ENCODE results near the gene NPAS2. TPM values are rescaled to one million over a fixed set of nuclear protein-coding genes. Genes with fewer than 3 reads are reported as not detected.

The NPAS2 gene
- total and polyA plus RNA-seq, 2 of the 8 experiments (the other 6 are each of a cell fraction or from before 2014, with no cell fraction given), result 1.8 to 1.9 TPM

DNA sequence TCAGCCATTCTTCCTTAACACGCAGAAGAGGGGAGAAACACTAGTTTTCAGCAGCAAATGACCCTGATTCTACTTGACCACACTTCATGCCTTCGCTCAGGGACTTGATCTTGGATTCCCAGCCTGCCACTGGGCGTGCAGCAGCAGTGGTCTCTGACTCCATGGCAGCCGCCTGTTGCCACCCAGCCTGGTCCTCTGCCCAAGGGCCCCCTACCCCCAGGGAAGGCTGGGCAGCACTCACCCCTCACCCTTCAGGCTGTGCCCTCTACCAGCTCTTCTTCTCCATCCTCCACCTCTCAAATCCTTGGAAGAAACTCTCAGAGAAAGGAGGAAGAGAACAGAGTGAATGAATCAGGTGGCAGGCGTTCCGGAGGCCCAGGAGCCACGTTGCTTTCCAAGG lies 150.1 kb downstream of the NPAS2 start:
- no peak overlapping the region for H3K23ac ChIP-seq (ENCODE audit: insufficient read length)
- no peak overlapping the region for H3K56ac ChIP-seq (replicated peaks; ENCODE audit: insufficient read length, low read depth, low read length)
- H2BK5ac ChIP-seq (ENCODE audit: low read depth, low read length), result no peak overlapping the region
- H3K4ac ChIP-seq (replicated peaks; ENCODE audit: insufficient read length, low read depth, low read length), result no peak overlapping the region
- no peak overlapping the region for H2BK20ac ChIP-seq (ENCODE audit: low read length)
- WGBS, 2 experiments (ENCODE audit: extremely low coverage in 1 of 2, insufficient coverage in 1 of 2, insufficient read length in 1 of 2, insufficient replicate concordance in 2 of 2, low coverage in 1 of 2, low lambda C conversion rate in 2 of 2, missing lambda C conversion rate in 1 of 2), result 84% methylated on average over 7 of the region's 7 CpGs; no CpG with 5 or more reads in 1 of the 2 experiments
- no peak for FAIRE-seq
- POLR2A ChIA-PET (ENCODE audit: partially characterized antibody), result no interaction called here
- H2BK12ac ChIP-seq (ENCODE audit: low read depth, low read length), result no peak overlapping the region
- CTCF ChIA-PET (ENCODE audit: partially characterized antibody), result interaction anchor here (1.2 kb wide), 1 partner anchor 248 kb away, joined by 3 read pairs; no protein-coding TSS in a partner anchor
- no peaks in the 10 kb centered on the region for H3K23me2 ChIP-seq (ENCODE audit: low read depth, low read length)
- no peak overlapping the region for H4K5ac ChIP-seq (ENCODE audit: insufficient read length, low read depth, low read length)
- no peak overlapping the region for H3K18ac ChIP-seq (ENCODE audit: extremely low read depth, low read length)
- H3K79me1 ChIP-seq (ENCODE audit: low read depth, low read length), result no peaks in the 10 kb centered on the region
- H2BK15ac ChIP-seq (ENCODE audit: low read length), result no peak overlapping the region
- H2AK5ac ChIP-seq (ENCODE audit: low read depth, low read length), result no peak overlapping the region
- H4K91ac ChIP-seq (replicated peaks; ENCODE audit: insufficient read length, low read length), result no peak overlapping the region
- DNase-seq (ENCODE audit: low read depth in 1 of 2, low spot score in 2 of 2), result no peak
- no peaks in the 10 kb centered on the region for H3K4me1 ChIP-seq (replicated peaks in 1 of 4; ENCODE audit: control insufficient read depth in 3 of 4, insufficient read depth in 4 of 4, low read length in 3 of 4)
- no peak overlapping the region for H3K14ac ChIP-seq (ENCODE audit: insufficient read length)
- no peaks in the 10 kb centered on the region for H3K36me3 ChIP-seq (ENCODE audit: control insufficient read depth in 2 of 4, insufficient read depth in 4 of 4, low read length in 3 of 4)
- no peaks in the 10 kb centered on the region for H4K20me1 ChIP-seq (replicated peaks in 1 of 2; ENCODE audit: control insufficient read depth in 1 of 2, insufficient read depth in 2 of 2, low read length in 2 of 2)
- no peaks in the 10 kb centered on the region for H3K79me2 ChIP-seq (ENCODE audit: control insufficient read depth in 1 of 2, insufficient read depth in 2 of 2, low read length in 2 of 2)
- no peak overlapping the region for H3K9ac ChIP-seq (replicated peaks in 1 of 4; ENCODE audit: extremely low read depth in 1 of 4, low read depth in 3 of 4, low read length in 3 of 4)
- no peak overlapping the region for H2BK120ac ChIP-seq (replicated peaks; ENCODE audit: low read depth, low read length)
- no peak overlapping the region for H3K27ac ChIP-seq (ENCODE audit: low read depth, low read length)
- no peaks in the 10 kb centered on the region for H3K27me3 ChIP-seq (replicated peaks in 1 of 4; ENCODE audit: control insufficient read depth in 3 of 4, extremely low read depth in 1 of 4, insufficient read depth in 3 of 4, low read length in 3 of 4)
- no peak overlapping the region for H4K8ac ChIP-seq (ENCODE audit: extremely low read depth, insufficient read depth, low read length)
- H3K4me2 ChIP-seq (ENCODE audit: insufficient read depth in 1 of 2, low read depth in 2 of 2, low read length in 2 of 2), result no peak overlapping the region
- H3K4me3 ChIP-seq (ENCODE audit: extremely low read depth in 1 of 4, insufficient read depth in 2 of 4, low read depth in 3 of 4, low read length in 4 of 4), result no peak overlapping the region
- H2AFZ ChIP-seq (ENCODE audit: low read length), result no peak overlapping the region
- no peaks in the 10 kb centered on the region for H3K9me3 ChIP-seq (ENCODE audit: insufficient read depth in 2 of 2, low read depth in 1 of 2, low read length in 1 of 2)
- TF ChIP-seq RBBP5 (IDR thresholded peaks at IDR 0.05; ENCODE audit: borderline replicate concordance, low read depth, low read length), result no peak
- no peak for TF ChIP-seq POLR2A (IDR thresholded peaks at IDR 0.05; ENCODE audit: control extremely low read depth in 1 of 2, low read depth in 2 of 2, low read length in 2 of 2)
- TF ChIP-seq HDAC2 (IDR thresholded peaks at IDR 0.05; ENCODE audit: borderline replicate concordance in 1 of 2, low read depth in 2 of 2, low read length in 2 of 2), result no peak
- TF ChIP-seq YY1 (IDR thresholded peaks at IDR 0.05; ENCODE audit: low read depth, low read length), result no peak
- TF ChIP-seq, protein P1, sequence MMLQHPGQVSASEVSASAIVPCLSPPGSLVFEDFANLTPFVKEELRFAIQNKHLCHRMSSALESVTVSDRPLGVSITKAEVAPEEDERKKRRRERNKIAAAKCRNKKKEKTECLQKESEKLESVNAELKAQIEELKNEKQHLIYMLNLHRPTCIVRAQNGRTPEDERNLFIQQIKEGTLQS (IDR thresholded peaks at IDR 0.05; ENCODE audit: insufficient read depth, low read depth, low read length), result no peak
- TF ChIP-seq CBX8 (IDR thresholded peaks at IDR 0.05; ENCODE audit: borderline replicate concordance, low read depth, low read length), result no peak
- no peak for TF ChIP-seq JUN (IDR thresholded peaks at IDR 0.05; ENCODE audit: low read depth, low read length)
- TF ChIP-seq EGR1 (IDR thresholded peaks at IDR 0.05; ENCODE audit: borderline replicate concordance, low read depth, low read length), result no peak
- no peak for TF ChIP-seq HDAC6 (IDR thresholded peaks at IDR 0.05; ENCODE audit: low read depth, low read length)
- TF ChIP-seq EZH2 (IDR thresholded peaks at IDR 0.05; ENCODE audit: low read depth, low read length, severe bottlenecking), result no peak
- no peak for TF ChIP-seq EP300 (IDR thresholded peaks at IDR 0.05; ENCODE audit: borderline replicate concordance in 1 of 2, low read depth in 2 of 2, low read length in 2 of 2)
- TF ChIP-seq BCL11A (IDR thresholded peaks at IDR 0.05; ENCODE audit: low read depth in 2 of 2, low read length in 2 of 2), result no peak
- TF ChIP-seq CHD2 (IDR thresholded peaks at IDR 0.05; ENCODE audit: low read length), result no peak
- TF ChIP-seq SRF (IDR thresholded peaks at IDR 0.05; ENCODE audit: low read depth, low read length), result no peak
- TF ChIP-seq KDM5A (IDR thresholded peaks at IDR 0.05; ENCODE audit: low read length), result no peak

Measured in H1 (cell line).